Retinal pigment epithelial cell (primary cell): ENCODE data around the gene DDIAS.
"Not testable (repeated sequence)": the region's sequence is repeated elsewhere in the genome, so short reads cannot be mapped to it uniquely, and the experiment has no call there.

Source experiments
- DNase-seq: peaks from one replicate; pipeline ENCODE4 v3.0.0-alpha.2; 2010; ENCODE audit warnings: low read depth
- H3K4me3 ChIP-seq: 2 replicates; pipeline ENCODE4 v1.5.1; 2011; ENCODE audit warnings: mild to moderate bottlenecking, low read length, control low read depth, moderate library complexity
- TF ChIP-seq, protein P1 (sequence below): conservative IDR thresholded peaks from 2 replicates; pipeline ENCODE4 v1.5.1; 2011; ENCODE audit warnings: low read depth, low read length, control low read depth, inconsistent platforms

Gene DDIAS

DNA sequence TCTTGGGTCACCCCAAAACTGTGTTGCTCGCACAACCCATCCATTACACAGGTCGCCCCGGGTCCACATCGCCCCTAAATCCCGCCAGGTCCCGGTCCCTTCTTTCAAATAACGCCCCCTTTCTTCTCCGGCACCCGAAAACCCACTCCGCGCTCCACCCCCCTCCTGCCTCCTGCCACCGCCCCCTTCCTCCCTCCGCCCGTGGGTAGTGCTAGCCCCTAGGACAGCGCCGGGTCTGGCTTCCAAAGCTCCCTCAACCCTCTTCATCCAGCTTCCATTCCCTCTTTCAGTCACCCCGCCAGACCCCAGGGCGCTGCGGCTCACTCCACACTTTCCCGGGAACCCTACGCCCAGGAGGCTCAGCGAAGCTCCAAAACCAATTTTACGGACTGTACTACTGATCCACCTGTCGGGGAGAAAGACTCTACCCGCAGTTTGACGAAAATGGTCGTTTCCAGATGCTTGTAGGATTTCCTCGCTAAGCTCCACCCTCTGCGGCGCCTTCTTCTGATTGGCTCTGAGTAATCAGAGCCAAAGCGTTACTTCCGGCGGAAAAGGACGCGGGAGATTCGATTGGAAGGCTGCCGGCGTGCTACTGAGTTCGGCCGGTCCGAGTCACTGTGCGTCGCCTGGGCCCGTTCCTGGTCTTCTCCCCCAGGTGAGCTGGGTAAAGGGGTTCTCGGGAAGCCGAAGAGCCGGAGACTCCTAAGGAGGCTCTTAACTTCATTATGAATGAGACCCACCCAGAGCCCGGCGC lies at the start of gene DDIAS:
TSS of gene DDIAS (plus strand) at position 572 of the 757 bp plus-strand sequence. CDS start 13,003 bp downstream, outside the sequence.
- TF ChIP-seq, protein P1, sequence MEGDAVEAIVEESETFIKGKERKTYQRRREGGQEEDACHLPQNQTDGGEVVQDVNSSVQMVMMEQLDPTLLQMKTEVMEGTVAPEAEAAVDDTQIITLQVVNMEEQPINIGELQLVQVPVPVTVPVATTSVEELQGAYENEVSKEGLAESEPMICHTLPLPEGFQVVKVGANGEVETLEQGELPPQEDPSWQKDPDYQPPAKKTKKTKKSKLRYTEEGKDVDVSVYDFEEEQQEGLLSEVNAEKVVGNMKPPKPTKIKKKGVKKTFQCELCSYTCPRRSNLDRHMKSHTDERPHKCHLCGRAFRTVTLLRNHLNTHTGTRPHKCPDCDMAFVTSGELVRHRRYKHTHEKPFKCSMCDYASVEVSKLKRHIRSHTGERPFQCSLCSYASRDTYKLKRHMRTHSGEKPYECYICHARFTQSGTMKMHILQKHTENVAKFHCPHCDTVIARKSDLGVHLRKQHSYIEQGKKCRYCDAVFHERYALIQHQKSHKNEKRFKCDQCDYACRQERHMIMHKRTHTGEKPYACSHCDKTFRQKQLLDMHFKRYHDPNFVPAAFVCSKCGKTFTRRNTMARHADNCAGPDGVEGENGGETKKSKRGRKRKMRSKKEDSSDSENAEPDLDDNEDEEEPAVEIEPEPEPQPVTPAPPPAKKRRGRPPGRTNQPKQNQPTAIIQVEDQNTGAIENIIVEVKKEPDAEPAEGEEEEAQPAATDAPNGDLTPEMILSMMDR, result no peak
- peak within 1 kb of the TSS; percentile 86 for H3K4me3 ChIP-seq
- DNase-seq, result peak; percentile 95

GRCh38 chr11:82854242-82854641 lies 47.3 kb upstream of the DDIAS start:
- TF ChIP-seq, protein P1, result no peak
- DNase-seq, result no peak
- H3K4me3 ChIP-seq, result no peak overlapping the region

GRCh38 chr11:82854916-82855315 lies 46.6 kb upstream of the DDIAS start:
- DNase-seq, result not testable (repeated sequence)

DNA sequence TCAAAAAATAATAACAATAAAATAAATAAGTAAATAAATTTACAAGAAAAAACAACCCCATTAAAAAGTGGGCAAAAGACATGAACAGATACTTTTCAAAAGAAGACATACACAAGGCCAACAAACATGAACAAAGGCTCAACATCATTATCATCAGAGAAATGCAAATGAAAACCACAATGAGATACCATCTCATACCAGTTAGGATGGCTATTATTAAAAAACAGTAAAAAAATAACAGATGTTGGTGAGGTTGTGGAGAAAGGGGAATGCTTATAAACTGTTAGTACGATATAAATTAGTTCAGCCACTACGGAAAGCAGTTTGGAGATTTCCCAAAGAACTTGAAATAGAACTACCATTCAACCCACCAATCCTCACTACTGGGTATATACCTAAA lies 45.9 kb upstream of the DDIAS start:
- TF ChIP-seq, protein P1, result no peak
- H3K4me3 ChIP-seq, result no peak overlapping the region
- no peak for DNase-seq

More at GRCh38 chr11:82854916-82855315, 46.6 kb upstream of the DDIAS start:
- not testable (repeated sequence) for H3K4me3 ChIP-seq

GRCh38 chr11:82857145-82857544 lies 44.4 kb upstream of the DDIAS start:
- H3K4me3 ChIP-seq, result no peak overlapping the region
- DNase-seq, result no peak
- TF ChIP-seq, protein P1, result no peak

DNA sequence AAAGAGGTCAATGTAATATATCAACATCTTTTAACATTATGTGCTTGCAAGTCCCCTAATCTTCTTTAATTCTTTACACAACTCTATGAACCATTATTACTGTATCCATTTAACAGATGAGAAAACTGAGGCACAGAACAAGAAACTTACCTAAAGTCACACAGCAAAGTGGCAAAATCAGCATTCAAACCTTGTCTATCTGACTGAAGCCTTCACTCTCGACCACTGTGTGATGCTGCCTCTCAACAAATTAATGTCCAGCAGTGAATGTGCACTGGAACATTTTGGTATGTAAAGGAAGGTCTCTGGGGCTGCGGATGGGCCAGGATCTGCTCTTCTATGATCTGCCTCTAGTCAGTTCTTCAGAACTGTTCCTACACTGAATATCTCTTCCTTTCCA lies 43.4 kb upstream of the DDIAS start:
- DNase-seq, result no peak
- TF ChIP-seq, protein P1, result no peak
- no peak overlapping the region for H3K4me3 ChIP-seq

DNA sequence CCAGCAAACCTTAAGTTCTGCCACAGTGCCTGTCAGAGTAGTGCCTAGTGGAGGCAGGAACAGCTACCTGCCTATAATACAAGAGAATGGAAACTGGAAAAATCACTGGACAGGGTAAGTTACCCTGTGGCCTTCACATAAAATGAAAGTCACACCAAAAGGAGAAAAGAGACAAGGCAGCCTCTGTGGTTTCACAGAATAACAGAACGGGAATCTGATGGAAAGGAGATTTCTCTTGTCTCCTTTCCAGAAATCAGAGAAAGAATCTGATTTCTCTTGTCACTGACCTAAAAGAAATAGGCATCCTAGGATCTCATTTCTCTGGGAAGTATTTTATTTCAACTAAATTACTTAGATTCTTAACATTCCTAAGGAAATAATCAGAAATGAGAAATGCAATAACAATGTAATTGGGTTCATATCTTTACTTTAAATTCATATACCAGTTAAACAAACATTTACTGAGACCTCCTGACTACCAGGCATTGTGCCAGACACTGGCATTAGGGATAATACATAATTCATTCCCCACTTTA lies 42.9 kb upstream of the DDIAS start:
- TF ChIP-seq, protein P1, result no peak
- DNase-seq, result peak; percentile 81
- no peak overlapping the region for H3K4me3 ChIP-seq
